GM19467 (cell line): Measurements from ENCODE around the gene ANAPC15.
"Not testable (repeated sequence)": the region's sequence is repeated elsewhere in the genome, so short reads cannot be mapped to it uniquely, and the experiment has no call there.

Experiments used
- ATAC-seq: cut with Tn5 transposase; IDR thresholded peaks from one replicate; pipeline ENCODE4 v1.9.1; 2021; ENCODE audit warnings: mild to moderate bottlenecking, moderate library complexity; ENCODE audit not compliant: unreplicated experiment

ANAPC15 gene

DNA sequence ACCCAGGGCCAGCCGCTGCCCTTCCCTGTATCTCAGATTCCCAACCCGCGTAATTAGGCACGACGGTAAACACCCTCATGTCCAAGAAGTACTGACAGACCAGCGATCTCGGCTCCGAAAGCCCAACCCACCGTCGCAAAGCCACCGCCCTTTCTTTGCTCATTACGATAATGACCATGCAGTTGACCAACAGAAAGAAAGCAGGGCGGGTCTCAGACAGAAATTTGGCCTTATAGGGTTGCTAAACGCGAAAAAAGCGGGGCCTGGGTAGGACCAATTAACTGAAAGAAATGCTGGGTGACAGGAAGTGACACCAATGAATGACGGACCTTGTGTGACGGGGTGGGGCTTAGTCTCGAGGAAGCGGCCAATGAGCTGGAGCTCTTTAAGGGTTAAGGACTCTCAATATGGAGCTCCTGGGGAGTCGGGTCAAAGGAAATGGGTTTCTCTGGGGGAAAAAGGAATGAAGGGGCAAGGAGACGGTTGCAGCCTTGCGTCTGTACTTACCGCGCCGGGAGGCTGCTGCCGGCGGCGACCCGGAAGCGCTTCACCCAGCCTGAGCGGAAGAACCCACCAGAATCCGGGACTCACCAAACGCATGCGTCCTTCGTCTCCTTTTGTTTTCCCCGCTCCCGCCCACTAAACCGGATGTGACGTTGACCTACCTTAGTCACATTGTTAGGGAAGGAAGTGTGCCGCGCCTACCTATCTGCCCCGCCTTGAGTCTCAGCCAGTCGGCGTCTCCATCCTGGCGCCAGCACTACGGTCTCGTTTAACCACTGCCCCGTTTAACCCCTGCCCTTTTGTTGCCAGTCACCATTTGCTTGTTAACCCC is at the start of gene ANAPC15:
TSS of gene ANAPC15 (minus strand) at position 553 of the 835 bp plus-strand sequence. CDS start 1,419 bp downstream, outside the sequence.
- ATAC-seq, result peak; percentile 82

- no peak for ATAC-seq
Measured at GRCh38 chr11:72160319-72160718, 47.8 kb upstream of the ANAPC15 start.

DNA sequence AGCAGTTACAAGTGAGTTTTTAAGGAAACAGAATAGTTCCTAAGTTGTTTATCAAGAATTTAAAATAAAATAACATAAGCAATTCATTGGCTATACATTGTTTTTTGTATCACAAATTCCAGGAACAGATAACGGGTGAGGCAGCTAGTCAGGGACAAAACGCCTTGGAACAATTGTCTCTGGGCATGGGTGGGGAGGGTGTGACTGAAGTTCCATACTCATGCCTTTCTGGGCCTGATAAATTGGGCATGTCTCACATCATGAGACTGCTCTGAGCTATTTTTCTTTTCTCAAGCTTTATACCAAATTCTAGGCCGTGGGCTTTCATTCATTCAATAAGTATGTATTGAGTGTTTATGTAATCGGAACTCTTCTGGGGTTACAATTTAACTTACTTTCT is 44.6 kb upstream of the ANAPC15 start:
- ATAC-seq, result no peak

- ATAC-seq, result no peak
Measured at GRCh38 chr11:72155751-72156150, 43.3 kb upstream of the ANAPC15 start.

- no peak for ATAC-seq
Measured at GRCh38 chr11:72154816-72155215, 42.3 kb upstream of the ANAPC15 start.

DNA sequence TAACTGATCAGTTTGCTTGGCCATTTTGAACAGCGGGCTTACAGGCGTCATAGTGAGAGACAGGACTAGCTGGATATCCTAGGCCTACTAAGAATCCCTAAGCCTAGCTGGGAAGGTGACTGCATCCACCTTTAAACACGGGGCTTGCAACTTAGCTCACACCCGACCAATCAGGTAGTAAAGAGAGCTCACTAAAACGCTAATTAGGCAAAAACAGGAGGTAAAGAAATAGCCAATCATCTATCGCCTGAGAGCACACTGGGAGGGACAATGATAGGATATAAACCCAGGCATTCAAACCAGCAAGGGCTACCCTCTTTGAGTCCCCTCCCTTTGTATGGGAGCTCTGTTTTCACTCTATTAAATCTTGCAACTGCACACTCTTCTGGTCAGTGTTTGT is 41.4 kb upstream of the ANAPC15 start:
- ATAC-seq, result not testable (repeated sequence)

DNA sequence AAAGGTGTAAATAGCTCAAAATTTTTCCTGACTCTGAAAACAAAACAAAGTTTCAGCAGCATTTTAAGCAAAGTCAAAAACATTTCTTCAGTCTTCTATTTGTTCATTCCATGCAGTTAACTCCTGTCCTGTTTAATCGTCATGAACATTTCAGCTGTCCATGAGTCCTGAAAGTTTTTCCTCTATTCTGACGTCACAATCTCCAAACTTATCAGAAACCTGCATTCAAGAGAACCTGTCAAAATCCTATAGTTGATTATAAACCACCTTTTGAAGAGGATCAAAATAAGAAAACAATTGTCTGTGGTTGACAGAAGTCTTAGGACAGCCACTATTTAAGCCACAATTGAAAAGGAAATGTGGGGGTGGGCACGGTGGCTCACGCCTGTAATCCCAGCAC is 38.4 kb upstream of the ANAPC15 start:
- ATAC-seq, result no peak

- no peak for ATAC-seq
Measured at GRCh38 chr11:72146625-72147024, 34.1 kb upstream of the ANAPC15 start.

GRCh38 chr11:72144807-72145565 is 32.5 kb upstream of the ANAPC15 start:
- no peak for ATAC-seq

- ATAC-seq, result not testable (repeated sequence)
Measured at GRCh38 chr11:72142543-72142942, 30.0 kb upstream of the ANAPC15 start.

- ATAC-seq, result not testable (repeated sequence)
Measured at GRCh38 chr11:72142086-72142485, 29.6 kb upstream of the ANAPC15 start.

DNA sequence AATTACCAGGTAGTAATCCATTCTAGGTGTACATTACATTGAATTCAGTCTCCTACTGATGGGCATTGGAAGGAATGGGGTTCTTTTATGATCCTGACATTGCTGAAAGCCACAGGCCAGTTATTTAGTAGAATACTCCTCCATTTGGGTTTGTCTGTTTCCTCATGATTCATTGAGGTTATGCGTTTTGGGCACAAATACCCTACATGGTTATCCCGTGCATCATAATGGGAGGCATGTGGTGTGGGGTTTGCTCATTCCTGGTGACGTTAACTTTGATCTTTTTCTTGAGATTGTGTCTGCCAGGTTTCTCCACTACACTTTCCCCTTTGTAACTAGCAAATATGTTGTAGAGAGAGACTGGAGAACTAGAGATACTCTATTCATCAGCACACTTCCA is 28.6 kb upstream of the ANAPC15 start:
- ATAC-seq, result no peak

GRCh38 chr11:72140661-72141060 is 28.2 kb upstream of the ANAPC15 start:
- ATAC-seq, result no peak

DNA sequence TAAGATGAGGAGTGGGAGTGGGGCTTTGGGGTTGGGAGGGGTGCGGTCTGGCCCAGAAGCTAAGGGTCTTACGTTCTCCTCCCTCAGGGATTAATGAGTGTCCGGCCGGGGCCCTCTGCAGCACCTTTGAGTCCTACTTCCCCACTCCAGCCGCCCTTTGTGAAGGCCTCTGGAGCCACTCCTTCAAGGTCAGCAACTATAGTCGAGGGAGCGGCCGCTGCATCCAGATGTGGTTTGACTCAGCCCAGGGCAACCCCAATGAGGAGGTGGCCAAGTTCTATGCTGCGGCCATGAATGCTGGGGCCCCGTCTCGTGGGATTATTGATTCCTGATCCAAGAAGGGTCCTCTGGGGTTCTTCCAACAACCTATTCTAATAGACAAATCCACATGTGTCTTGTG is 27.0 kb upstream of the ANAPC15 start:
- no peak for ATAC-seq

GRCh38 chr11:72138821-72139390 is 26.4 kb upstream of the ANAPC15 start:
- ATAC-seq, result no peak

GRCh38 chr11:72136684-72137262 is 24.3 kb upstream of the ANAPC15 start:
- ATAC-seq, result no peak

GRCh38 chr11:72135891-72136683 is 23.6 kb upstream of the ANAPC15 start:
- ATAC-seq, result no peak

DNA sequence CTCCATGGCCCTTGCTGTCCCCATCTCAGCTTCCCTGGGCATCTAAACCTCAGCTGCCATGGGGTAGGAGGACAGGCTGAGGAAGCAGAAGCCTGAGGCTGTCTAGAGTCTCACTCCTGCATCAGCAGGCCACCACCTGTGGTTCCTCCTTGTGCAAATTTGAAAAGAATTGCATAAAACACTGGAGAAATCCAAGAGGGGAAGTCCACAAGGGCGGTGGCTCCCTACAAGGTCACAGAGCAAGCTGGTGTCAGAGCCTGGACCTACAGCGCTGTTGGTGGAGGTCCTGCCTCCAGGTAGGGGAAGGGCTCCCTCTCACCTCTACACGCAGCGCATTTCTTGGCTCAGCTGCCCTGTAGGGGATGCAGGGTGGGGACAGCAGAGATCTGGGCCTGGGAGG is 23.0 kb upstream of the ANAPC15 start, which contains the start of gene FOLR3:
TSS of gene FOLR3 (plus strand) at position 253 of the 400 bp plus-strand sequence. CDS start 228 bp downstream, outside the sequence.
- ATAC-seq, result not testable (repeated sequence)

GRCh38 chr11:72132646-72133045 is 20.2 kb upstream of the ANAPC15 start:
- ATAC-seq, result no peak

DNA sequence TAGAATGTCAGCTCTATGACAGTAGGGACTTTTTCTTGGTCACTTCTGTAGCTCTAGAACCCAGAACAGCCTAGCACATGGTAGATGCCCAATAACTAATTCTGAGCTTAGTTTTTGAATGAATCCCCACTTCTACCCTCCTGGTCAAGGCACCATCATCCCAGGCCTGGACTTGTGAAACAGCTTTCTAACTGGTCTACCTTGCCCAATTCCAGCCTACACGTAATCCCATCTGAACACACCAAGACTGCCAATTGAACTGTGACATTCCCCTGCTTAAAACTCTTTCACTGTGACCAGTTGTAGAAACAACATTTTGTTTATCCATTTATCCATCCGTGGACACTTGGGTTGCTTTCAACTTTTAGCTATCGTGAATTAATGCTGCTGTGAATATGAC is 16.9 kb upstream of the ANAPC15 start:
- ATAC-seq, result no peak
